ENCODE data around the gene PRKCA. TPM values are rescaled to one million over a fixed set of nuclear protein-coding genes. Genes with fewer than 3 reads are reported as not detected.
A peak's percentile ranks its signal among the peaks of the same experiment; 100 is the strongest.

The PRKCA gene
- total RNA-seq, 1 experiment from 2014 or later, result 29.5 TPM

DNA sequence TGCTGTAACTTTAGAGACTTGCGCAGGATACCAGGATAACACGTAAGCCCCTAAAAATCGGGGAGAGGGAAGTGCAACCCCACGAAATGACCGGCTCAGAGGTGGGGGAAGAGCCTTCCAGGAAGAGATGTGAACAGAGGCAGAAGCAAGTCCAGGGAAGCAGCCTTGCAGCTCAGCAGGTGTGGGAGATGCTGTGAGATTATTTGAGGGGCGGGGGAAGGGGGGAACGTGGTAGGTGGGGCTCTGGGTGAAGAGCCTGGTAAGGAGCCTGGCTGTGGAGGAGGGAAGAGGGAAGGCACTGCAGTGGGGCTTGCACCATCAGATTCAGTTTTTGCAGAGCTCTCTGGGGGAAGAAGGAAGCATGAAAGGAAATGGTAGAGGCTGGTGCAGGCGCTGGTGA lies 437.1 kb downstream of the PRKCA start:
- Mint-ChIP-seq H3K9me3 (no peaks in the 10 kb centered on the region), H3K4me3 (no peak overlapping the region), H3K36me3 (no peaks in the 10 kb centered on the region), H3K27me3 (ENCODE audit: low read depth) (no peaks in the 10 kb centered on the region), H3K27ac (0 out of 2 replicates have a peak overlapping the region, but pooled peaks have one; percentile 57), H3K4me1 (peaks cover 14% of the 10 kb centered on the region)
- TF ChIP-seq STAT6 (CRISPR knock-in tag; conservative IDR thresholded peaks at IDR 0.05; ENCODE audit: low read depth) (no peak), ZNF671 (CRISPR knock-in tag; IDR thresholded peaks at IDR 0.05) (no peak), ATF2 (CRISPR knock-in tag; IDR thresholded peaks at IDR 0.05; ENCODE audit: borderline replicate concordance, low read depth) (no peak), ESRRA (CRISPR knock-in tag; IDR thresholded peaks at IDR 0.05; ENCODE audit: borderline replicate concordance) (no peak), ZNF138 (CRISPR knock-in tag; conservative IDR thresholded peaks at IDR 0.05) (no peak), USF1 (CRISPR knock-in tag; IDR thresholded peaks at IDR 0.05) (no peak), EMX1 (CRISPR knock-in tag; IDR thresholded peaks at IDR 0.05) (no peak), NR3C1 (CRISPR knock-in tag; conservative IDR thresholded peaks at IDR 0.05; ENCODE audit: low read depth) (no peak), IRF2 (CRISPR knock-in tag; IDR thresholded peaks at IDR 0.05; ENCODE audit: borderline replicate concordance, low read depth) (no peak), GTF2I (CRISPR knock-in tag; conservative IDR thresholded peaks at IDR 0.05) (no peak), JUN (CRISPR knock-in tag; IDR thresholded peaks at IDR 0.05) (no peak), CBFB (CRISPR knock-in tag; IDR thresholded peaks at IDR 0.05; ENCODE audit: low read depth) (no peak), NFATC4 (CRISPR knock-in tag; IDR thresholded peaks at IDR 0.05) (no peak), ZMAT4 (CRISPR knock-in tag; IDR thresholded peaks at IDR 0.05) (no peak), SOX15 (CRISPR knock-in tag; IDR thresholded peaks at IDR 0.05) (no peak), NFYB (CRISPR knock-in tag; conservative IDR thresholded peaks at IDR 0.05; ENCODE audit: low read depth) (no peak)
- TF ChIP-seq, protein P1, sequence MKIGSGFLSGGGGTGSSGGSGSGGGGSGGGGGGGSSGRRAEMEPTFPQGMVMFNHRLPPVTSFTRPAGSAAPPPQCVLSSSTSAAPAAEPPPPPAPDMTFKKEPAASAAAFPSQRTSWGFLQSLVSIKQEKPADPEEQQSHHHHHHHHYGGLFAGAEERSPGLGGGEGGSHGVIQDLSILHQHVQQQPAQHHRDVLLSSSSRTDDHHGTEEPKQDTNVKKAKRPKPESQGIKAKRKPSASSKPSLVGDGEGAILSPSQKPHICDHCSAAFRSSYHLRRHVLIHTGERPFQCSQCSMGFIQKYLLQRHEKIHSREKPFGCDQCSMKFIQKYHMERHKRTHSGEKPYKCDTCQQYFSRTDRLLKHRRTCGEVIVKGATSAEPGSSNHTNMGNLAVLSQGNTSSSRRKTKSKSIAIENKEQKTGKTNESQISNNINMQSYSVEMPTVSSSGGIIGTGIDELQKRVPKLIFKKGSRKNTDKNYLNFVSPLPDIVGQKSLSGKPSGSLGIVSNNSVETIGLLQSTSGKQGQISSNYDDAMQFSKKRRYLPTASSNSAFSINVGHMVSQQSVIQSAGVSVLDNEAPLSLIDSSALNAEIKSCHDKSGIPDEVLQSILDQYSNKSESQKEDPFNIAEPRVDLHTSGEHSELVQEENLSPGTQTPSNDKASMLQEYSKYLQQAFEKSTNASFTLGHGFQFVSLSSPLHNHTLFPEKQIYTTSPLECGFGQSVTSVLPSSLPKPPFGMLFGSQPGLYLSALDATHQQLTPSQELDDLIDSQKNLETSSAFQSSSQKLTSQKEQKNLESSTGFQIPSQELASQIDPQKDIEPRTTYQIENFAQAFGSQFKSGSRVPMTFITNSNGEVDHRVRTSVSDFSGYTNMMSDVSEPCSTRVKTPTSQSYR (CRISPR knock-in tag; IDR thresholded peaks at IDR 0.05), result no peak
- TF ChIP-seq, protein P2, sequence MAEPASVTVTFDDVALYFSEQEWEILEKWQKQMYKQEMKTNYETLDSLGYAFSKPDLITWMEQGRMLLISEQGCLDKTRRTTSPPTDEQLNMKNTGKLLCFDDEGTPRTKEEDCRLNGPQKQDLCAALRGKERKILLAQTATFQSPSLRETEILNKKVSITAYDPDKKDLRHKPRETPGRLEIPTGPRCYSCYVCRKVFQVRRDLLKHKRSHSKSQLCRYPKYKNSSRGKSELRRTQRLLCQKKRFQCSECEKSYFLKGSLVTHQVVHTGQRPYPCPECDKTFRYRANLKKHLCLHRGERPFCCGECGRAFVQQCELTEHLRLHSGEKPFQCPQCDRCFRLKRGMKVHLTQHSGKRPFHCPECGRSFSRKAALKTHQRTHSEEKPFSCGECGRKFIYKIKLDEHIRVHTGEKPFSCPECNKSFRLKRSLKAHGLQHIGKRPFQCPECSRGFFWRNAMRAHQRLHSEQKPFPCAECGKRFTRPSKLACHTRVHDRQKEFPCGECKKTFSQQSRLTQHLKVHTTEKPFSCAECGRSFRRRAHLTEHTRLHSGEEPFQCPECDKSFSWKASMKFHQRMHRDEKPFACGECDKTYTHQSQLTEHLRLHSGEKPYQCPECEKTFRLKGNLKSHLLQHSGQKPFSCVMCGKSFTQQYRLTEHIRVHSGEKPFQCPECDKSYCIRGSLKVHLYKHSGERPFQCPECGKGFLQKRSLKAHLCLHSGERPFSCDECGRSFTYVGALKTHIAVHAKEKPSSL (CRISPR knock-in tag; conservative IDR thresholded peaks at IDR 0.05), result no peak
- POLR2A ChIA-PET, result no interaction called here
- CTCF ChIA-PET, result interaction anchor here (0.9 to 1.3 kb wide), 2 partner anchors 12 to 277 kb away, joined by 4 to 6 read pairs; no protein-coding TSS in a partner anchor
- ATAC-seq (no peak), DNase-seq (ENCODE audit: low spot score) (no peak)

All from WTC11 (cell line).